GM21717 (cell line): Measurements from ENCODE around the gene ATG16L1.

Experiments used
- ATAC-seq: cut with Tn5 transposase; IDR thresholded peaks from one replicate; pipeline ENCODE4 v1.9.1; 2021; ENCODE audit warnings: mild to moderate bottlenecking, moderate library complexity; ENCODE audit not compliant: unreplicated experiment

Gene ATG16L1

DNA sequence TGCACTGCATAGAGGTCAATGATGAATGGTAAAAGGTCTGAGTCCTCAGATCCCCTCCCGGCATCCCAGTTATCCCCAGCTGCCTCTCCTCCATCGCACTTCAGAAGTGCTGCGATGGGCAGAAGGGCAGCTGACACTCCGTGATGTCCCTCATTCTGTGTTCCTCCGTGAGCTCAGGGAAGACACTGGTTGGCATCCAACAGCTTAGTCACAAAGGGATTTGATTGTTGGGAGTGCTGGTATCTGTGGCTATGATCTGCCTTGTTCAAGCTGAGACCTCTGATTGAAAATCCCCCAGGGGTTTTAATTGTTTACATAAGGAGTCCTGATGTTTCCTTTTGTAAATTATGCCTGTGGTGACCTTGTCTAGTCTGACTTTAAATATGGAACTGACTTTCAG lies 37.2 kb downstream of the ATG16L1 start:
- ATAC-seq: no peak

DNA sequence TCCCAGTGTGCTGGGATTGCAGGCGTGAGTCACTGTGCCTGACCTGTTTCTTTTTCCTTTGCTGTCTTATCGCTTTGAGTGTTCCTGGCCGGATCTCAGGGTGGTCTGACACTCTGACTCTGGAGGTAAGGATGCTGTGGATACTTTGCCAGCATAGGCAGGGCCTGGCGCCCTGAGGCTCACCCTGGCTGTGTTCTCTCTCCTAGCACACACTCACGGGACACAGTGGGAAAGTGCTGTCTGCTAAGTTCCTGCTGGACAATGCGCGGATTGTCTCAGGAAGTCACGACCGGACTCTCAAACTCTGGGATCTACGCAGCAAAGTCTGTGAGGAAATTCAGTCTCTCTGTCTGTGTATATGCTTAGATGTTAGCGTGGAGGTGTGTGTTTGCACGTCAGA lies 38.2 kb downstream of the ATG16L1 start:
- no peak for ATAC-seq

DNA sequence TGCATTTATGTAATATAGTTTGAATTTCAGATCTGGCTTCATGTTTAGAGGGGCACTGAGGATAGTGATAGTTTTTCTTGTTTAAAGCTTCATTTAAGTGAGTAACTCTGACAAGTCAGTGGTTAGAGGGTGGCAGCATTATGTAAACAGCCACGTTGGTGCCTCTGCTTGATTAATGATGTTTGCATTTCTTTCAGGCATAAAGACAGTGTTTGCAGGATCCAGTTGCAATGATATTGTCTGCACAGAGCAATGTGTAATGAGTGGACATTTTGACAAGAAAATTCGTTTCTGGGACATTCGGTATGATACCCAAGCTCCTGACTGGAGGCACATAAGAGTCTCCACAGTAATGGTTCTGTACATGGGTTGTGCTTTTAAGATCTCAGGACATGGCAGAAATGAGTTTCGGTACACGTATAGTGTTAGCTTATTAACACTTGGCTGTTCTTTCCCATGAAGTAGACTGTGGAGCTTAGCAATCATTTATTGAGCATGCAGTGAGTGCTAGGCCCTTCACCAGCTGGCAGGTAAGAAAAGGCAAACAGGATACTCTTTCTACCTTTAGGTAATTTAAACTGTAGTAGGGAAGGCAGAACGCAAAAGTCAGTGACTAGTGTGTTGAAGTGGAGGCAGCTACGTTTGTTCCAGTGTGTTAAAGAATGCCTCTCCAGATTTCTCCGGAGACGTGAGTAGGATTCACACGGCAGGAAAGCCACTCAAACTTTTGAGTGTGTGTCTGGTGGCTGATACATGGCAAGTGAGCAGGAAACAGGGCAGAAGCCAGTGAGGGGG lies 38.8 kb downstream of the ATG16L1 start:
- ATAC-seq: no peak

DNA sequence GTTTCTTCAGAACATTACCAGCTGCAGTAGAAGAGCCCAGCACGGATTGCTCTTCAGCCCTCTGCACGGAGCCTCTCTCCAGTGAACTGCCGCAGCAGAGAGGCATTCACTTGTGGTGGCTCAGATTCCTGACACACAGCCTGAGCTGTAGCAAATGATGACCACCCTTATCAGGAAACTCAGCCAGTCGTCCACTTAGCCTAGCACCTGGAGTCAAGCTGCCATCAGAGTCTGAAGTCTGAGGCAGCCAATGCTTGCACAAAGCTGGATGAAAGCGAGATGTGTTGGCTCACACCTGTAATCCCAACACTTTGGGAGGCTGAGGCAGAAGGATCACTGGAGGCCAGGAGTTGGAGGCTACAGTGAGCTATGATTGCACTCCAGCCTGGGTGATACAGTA lies 44.4 kb downstream of the ATG16L1 start:
- ATAC-seq: no peak

DNA sequence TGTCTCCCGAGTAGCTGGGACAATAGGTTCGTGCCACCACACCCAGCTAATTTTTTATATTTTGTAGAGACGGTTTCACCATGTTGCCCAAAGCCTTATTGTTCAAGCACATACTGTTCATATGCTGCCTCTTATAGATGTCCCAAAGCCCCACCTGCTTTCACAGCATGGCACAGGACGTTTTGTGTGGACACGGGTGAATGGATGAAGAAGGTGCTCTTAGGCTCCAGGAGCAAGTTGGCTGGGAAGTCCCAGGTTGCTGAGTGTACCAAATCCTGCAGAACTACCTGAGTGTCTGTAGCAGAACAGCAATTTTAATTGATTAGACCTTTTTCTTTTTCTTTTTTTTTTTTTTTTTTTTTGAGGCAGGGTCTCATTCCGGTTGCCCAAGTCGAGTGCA lies 45.6 kb downstream of the ATG16L1 start:
- no peak for ATAC-seq

DNA sequence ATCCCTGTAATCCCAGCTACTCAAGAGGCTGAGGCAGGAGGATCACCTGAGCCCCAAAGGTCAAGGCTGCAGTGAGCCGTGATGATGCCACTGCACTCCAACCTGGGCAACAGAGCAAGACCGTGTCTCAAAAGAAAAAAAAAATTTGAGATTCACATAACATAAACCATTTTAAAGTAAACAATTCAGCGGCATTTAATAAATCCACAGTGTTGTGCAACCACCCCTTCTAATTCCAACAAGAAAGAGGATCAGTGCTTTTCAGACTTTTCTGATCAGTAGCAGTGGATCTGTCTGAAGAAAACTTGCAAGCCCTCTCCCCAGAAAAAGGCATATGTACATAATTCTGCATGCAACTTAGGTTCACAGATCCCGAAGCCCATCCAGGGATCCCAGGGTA lies 48.9 kb downstream of the ATG16L1 start:
- ATAC-seq: no peak

DNA sequence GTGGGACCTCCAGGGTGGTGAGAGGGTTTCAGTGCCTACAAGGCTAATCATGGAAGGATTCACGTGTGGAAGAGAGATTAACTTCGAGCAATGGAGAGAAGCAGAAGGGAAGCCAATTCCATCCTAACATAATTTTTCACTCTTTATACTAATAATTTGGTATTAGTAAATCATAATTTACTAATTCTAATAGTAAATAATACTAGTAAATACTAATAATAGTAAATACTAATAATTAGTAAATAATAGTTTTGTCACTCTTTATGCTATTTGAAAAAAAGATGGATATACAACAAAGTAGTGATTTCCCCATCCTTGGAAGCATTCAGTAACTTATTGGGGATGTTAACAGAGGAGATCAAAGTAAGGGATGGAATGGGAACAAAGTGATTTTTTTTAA lies 49.8 kb downstream of the ATG16L1 start:
- ATAC-seq: no peak

DNA sequence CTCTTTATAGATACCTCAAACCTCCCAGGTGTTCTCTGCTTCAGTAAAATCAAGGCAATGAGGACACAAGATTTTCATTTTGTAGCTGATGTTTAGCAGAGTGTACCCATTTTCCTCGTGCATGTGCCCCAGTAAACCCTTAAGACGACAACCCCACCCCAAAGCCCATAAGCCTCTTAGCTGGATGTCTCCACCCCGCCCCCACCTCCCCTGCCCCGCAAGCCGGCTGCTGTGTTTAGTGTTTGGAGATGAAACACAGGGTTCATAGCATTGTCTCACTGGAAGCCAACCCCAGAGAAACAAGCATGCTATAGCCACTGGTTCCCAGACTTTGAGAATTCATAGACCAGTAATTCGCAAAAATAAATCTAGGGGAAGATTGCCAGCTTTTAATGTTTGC lies 50.3 kb downstream of the ATG16L1 start:
- no peak for ATAC-seq

DNA sequence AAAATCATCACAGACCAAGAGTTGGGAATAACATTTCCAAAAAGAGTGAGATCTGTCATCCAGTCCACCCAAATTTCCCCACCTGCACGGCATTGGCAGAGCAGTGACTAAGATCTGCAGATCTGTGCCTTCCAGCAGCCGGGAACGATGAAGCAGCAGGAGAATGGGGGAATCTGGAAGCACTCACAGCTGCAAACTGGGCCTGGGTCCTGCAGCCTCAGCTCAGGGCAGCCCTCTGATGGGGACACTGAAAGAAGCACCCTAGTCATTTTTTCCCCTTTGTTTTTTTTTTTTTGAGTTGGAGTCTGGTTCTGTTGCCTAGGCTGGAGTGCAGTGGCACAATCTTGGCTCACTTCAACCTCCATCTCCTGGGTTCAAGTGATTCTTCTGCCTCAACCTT lies 51.8 kb downstream of the ATG16L1 start:
- no peak for ATAC-seq

DNA sequence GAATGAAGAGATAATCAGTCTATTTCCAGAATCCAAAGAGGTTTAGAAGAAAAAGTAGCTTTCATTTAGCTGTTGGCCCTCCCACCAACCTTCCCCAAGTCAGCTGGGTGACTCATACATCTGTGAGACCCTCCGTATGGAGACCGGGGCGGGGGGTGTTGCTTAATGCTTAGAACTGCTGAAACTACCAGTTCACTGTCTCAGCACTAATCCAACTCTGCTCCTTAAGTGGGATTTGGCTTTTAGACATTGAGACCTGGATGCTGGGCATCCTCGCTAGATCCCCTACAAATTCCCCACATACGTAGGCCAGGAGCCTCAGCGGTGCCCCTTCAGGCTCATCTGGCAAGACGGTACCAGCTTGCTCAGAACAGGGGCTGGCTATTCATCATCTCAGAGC lies 56.1 kb downstream of the ATG16L1 start, which contains the start of gene SAG:
Gene SAG (plus strand): TSS at position 252 of the 400 bp plus-strand sequence. CDS start 1,374 bp downstream, outside the sequence.
- no peak for ATAC-seq

DNA sequence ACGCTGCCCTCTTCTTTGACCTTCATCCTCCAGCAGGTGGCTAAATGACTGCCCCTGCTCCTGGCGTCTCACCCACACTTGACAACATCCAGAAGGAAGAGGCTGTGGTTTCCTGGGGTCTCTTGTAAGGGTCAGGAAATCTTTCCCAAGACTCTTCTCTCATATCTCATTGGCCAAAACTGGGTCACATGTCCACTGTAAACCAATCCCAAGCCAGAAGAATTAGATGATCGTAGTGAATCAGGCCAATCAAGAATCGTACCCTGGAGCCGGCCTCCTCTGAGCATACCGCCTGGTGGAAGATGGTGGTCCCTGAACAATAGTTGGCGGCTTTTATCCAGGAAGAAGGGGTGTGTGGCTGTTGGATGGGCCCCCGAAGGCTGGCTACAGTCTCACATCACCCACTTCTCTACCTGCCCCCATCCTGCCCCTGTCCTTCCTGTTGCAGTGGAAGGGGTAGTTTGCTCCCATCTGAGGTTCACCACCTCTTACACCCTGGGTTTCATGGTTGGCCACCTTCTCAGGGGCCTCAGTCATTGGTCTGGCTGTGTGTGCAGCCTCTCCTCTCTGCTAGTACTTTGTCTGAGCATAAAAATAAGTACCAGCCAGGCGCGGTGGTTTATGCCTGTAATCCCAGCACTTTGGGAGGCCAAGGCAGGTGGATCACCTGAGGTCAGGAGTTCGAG lies 59.9 kb downstream of the ATG16L1 start:
- ATAC-seq: no peak

DNA sequence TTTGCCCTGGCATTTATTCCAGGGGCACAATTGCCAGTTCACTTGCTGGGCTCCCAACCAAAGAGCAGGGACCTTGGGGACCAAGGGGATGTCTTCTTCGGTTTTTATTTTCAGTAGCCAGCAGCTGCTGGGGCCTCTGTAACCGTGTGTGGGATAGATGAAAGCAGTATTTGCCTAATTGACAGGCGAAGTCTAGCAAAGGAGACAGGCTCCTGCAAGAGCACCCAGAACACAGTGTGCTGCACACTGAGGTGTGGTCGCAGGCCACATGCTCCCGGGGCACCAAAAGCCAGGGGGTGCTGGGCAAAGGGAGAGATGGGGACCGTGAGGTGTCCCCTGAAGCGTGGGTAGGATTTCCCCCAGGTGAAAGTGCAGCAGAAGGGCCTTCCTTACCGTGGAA lies 61.4 kb downstream of the ATG16L1 start:
- no peak for ATAC-seq

DNA sequence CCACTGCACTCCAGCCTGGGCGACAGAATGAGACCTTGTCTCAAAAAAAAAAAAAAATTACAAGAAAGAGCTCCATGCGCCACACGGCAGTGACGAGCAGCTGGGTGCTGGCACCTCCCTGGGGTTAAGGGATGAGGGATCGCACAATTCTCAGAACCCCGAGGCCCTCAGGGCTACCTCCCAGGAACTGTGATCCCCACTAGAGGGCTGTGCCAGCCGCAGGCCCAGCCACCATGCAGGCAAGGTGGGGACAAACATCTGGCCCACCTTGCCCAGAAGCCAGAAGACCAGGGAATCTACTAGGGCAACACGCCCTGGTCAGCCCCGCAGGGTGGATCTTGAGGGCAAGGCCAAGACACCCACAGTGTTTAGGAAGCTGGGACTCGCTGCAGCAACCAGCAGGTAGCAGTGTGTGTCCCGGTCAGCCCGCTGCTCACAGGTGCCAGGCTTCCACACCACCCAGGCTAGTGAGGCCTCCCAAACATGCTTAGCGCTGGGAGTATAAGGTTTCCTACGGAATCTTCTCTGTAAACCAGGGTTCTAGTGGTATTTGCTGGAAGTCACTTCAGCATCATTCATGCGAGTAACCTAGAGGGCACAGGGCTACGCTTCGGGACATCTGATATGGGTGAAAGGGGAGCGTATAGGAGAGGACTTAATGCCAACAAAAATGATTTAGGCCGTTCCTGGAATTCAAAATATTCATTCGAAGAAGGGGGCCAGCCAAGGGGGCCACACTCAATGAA lies 62.9 kb downstream of the ATG16L1 start:
- no peak for ATAC-seq

DNA sequence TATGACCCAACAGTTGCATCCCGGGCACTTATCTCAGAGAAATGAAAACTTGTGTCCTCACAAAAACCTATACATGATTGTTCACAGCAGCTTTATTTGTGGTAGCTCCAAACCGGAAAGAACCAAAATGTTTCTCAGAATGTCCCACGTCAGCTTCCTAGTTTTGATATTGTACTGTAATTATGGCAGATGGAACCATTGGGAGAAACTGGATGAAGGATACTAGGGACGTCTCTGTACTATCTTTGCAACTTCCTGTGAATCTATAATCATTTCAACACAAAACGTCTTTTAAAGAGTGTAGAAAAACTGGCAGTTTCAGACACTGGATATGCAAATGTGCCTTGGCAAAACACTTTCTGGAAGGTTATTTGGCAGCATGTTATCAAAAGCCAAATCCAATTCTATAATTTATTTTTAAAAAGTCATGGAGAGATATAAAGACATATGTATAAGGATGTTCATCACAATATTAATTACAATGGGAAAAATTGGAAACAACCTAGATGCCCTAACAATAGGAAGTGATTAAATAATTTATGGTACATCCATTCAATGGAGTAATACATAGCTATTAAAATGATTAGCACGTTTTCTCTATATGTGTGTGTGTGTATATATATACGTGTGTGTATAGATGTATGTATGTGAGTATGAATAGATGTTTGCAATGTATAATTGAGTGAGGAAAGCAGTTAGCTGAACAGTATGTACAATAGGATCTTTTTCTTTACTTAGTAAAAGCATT lies 65.9 kb downstream of the ATG16L1 start:
- no peak for ATAC-seq

DNA sequence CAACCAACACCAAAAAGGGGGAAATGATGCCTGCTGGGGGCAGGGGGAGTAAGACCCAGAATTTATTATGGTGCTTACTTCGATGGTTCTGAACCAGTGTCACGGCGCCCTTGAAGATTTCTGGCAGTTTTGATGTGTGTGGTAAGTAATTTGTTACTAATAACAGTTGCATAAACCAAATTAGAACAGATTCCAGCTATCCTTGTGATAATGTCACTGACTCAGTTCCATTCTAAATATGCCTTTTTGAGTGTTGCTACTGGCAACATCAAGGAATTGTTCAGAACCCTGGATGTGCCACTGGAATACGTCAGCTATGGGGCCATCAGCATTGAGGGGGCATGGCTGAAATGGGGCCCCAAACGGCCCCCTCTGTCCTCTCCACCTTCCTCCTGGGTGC lies 67.8 kb downstream of the ATG16L1 start:
- no peak for ATAC-seq

DNA sequence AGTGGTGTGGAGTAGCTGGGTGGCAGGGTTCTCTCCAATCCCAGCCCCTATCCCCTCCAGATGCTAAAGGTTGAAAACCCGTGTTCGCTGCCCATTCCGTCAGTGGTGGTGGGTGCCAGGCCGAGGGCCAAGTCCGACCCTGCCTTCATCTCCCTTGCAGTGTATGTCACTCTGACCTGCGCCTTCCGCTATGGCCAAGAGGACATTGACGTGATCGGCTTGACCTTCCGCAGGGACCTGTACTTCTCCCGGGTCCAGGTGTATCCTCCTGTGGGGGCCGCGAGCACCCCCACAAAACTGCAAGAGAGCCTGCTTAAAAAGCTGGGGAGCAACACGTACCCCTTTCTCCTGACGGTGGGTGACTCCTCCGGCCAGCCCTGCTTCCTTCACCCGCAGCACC lies 69.0 kb downstream of the ATG16L1 start:
- no peak for ATAC-seq

DNA sequence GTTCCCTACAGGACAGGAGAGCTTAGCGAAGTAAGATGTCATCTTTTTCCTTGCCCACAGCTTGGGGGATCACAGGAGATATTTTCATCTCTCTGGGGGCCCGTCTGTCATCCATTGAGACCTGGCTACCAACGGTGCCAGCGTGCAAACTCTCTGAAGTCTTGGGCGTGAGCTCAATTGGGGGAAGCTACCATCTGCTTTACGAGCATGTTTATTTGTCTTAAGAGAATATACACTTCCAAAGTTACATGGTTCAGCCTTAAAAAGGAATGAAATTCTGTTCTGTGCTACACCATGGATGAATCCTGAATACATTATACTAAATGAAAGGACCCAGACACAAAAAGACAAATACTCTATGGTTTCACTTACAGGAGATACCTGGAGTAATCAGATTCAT lies 69.7 kb downstream of the ATG16L1 start:
- no peak for ATAC-seq

DNA sequence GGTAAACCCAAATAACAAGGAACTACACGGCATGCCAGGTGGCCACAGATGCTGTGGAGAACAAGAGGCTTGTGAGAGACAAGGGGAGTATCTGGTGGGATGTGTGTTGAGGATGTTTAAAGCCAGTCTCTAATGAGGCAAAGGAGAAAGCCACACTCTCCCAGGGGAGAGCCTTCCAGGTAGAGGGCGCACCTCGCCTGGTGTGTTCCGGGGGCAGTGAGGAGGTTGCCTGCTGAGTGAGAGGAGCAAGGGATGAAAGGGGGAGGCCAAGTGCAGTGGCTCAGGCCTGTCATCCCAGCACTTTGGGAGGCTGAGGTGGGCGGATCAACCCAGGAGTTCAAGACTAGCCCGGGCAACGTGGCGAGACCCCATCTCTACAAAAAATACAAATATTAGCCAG lies 72.4 kb downstream of the ATG16L1 start:
- ATAC-seq: no peak

DNA sequence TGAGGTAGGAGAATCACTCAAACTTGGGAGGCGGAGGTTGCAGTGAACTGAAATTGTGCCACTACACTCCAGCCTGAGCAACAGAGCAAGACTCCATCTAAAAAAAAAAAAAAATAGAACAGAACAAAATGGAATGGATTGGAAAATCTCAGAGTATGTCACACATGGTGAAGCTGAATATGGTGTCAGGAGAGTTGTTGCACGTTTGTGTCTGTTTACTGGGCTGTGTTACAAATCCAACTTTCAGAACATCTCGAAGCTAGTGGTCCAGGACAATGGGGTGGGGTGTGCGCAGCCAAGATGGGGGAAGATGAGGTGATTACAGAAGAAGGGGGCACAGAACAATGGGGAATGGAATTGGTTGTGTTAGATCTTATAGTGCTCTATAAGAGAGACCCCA lies 73.8 kb downstream of the ATG16L1 start:
- ATAC-seq: no peak

DNA sequence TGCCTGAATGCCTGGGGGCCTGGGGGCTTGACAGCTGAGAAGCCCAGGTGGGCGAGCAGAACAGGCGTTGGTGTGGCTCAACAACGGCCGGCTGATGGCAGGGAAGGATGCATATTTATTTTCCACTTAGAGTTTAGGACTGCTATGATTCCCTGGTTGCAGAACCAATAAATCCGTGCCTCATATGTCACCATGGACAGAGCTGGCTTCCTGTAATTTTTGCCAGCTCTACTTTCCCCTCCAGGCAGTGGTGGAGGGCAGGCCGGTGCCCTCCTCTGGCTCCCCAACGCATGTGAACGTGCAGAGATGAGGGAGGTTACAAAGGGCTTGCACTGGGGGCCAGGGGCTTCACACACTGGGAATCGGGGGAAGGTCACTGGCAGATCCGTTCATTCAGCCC lies 74.3 kb downstream of the ATG16L1 start:
- no peak for ATAC-seq

DNA sequence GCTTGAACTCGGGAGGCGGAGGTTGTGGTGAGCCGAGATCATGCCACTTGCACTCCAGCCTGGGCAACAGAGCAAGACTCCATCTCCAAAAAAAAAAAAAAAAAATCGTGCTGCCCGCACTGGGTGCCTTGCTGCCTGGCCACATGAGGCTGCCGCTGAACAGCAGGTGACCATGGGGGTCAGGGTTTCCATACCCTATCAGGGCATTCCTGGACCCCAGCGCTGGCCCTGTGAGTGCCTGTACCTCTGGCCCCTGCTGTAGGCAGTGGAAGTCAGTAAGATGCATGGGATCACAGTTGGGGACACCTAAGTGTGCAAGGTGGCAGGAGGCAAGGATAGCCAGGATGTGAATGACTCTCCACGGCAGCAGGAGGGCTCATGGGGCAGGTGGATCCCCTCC lies 75.0 kb downstream of the ATG16L1 start:
- no peak for ATAC-seq
